HG03520 (cell line): ENCODE measurements around the gene DARS1.
"Not testable (repeated sequence)": the region's sequence is repeated elsewhere in the genome, so short reads cannot be mapped to it uniquely, and the experiment has no call there.

Source experiments
- ATAC-seq: cut with Tn5 transposase; IDR thresholded peaks from one replicate; pipeline ENCODE4 v1.9.1; 2021; ENCODE audit warnings: mild to moderate bottlenecking, moderate library complexity; ENCODE audit not compliant: unreplicated experiment

Gene DARS1

DNA sequence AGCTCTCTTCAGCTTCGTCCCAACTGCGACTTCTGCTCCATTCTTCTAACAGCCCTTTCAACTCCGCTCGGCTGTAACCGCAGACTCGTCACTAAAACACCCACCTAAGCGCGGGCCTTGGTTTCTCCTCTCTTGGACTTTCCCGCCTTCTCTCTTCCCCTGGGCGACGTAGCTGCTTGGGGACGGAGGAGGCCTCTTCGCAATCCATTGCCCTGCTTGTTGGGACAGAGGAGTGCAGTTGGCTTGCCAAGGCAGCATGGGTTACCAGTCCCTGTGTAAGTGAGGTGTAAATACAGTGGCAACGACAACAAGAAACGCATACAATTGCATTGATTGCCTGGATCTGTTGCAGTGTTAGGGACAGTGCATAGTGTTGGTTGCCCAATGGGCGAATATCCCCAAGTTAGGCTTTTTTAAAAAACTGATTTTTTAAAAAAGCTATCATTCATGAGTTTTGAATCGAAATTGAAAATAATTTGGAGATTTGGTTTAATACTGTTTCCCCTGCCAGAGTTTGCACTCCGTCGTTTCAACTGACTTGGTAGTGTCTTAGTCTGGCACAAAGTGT is 484 bp upstream of the DARS1 start:
- ATAC-seq: peak; percentile 23

- peak; percentile 41 for ATAC-seq
Observed at GRCh38 chr2:135984199-135985017, 1.0 kb downstream of the DARS1 start.

- ATAC-seq: no peak
Observed at GRCh38 chr2:135980434-135981079, 4.9 kb downstream of the DARS1 start.

DNA sequence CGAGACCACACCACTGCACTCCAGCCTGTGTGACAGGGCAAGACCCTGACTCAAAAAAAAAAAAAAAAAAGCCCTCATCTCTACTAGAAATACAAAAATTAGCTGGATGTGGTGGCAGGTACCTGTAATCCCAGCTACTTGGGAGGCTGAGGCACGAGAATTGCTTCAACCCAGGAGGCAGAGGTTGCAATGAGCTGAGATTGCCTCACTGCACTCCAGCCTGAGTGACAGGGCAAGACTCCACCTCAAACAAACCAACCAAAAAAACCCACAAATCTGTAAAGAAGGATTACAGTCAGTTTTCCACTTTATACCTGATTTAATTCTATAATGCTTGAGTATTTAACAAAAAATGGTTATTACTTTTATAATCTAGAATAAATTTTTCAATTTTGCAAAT is 9.7 kb downstream of the DARS1 start:
- ATAC-seq: no peak

- ATAC-seq: no peak
Observed at GRCh38 chr2:135974036-135974435, 11.4 kb downstream of the DARS1 start.

- ATAC-seq: no peak
Observed at GRCh38 chr2:135969655-135970387, 15.6 kb downstream of the DARS1 start.

DNA sequence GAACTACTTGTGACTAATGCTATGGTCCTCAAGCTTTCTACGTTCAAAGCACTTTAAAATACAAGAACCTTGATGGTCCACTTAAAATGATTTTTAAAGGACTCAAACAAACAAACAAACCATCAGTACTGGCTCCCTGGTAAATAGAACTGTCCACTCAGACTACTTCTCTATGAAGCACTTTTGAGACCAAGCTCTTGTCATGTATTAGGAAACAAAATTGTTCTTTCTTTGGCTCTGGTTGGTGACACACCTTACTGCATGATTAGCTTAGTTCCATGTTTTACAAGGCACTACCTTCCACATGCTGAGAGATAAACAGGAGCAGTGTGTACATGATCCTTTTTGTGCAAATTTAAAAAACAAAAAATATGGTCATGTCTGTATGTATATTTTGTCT is 19.7 kb downstream of the DARS1 start:
- ATAC-seq: no peak

GRCh38 chr2:135964404-135964803 is 21.0 kb downstream of the DARS1 start:
- ATAC-seq: not testable (repeated sequence)

GRCh38 chr2:135963841-135964240 is 21.6 kb downstream of the DARS1 start:
- no peak for ATAC-seq

DNA sequence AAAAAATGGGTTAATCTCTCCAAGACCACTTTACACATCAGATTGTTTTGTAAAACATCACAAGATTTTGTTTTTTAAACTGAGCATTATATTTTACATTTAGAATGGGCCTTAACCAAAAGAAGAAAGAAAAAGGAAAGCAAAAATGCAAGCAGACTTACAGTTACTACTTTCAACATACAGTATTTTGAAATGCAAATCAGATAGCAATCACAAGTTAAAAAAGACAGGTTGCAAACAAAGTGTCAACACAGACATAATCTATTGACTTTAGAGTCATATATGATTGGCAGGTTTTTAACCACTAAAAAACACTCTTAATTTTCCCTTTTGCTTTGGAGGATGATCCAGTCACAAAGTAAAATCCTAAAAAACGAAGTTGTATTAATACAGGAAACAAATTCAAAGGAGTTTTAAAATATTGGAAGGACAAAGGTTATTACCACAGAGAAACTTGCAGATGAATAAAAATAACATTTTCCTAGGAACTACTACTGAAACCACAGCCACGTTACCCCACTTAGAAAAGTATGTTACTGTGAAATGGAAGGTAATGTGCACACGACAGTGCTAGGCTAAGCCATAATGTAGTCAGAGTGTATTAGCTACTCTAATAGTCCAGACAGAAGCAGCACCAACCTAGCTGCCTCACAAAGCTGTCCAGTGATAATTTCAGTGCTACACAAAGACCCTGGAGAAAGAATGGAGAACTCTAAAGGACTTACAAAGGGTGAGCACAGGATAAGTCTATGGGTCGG is 22.9 kb downstream of the DARS1 start:
- no peak for ATAC-seq

DNA sequence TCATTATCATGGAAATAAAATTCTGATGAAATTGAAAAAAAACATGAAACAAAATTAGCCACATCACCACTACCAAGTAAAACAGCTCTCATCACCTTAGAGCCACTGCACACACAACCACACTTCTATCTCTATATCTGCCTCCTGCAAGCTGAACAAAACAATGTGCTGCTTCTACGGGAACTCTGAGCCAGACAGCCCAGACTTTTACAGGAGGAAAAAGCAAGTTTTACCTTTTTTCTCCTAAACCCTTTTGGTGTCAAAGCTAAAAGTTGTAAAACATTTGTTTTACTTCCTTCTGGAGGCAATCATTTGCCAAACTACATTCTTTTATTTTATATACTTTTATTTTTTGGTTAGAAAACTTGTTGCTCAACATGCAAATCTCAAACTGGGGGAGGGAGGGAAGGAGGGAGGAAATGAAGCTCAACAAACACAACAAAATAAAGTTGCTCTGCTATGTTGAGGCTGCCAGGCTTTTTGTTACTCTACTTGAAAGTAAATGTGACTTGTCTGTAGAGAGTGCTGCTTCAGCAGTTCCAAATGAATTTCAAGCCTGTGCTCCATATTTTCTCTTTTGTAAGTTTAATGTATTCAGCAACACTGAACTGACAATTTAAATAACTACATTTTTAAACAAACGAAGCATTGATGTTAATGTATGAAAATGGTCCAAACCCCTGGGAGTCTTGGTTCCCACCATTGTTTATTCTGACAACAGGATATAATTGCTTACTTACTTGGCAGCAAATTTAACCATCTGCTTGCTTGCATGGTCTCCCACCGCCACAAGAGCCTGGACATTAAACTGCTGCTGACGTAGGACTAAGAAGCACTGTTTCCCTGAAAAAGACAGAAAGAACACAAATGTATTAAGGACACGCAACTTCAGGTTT is 24.5 kb downstream of the DARS1 start:
- ATAC-seq: no peak

- ATAC-seq: no peak
Observed at GRCh38 chr2:135960150-135960549, 25.3 kb downstream of the DARS1 start.

DNA sequence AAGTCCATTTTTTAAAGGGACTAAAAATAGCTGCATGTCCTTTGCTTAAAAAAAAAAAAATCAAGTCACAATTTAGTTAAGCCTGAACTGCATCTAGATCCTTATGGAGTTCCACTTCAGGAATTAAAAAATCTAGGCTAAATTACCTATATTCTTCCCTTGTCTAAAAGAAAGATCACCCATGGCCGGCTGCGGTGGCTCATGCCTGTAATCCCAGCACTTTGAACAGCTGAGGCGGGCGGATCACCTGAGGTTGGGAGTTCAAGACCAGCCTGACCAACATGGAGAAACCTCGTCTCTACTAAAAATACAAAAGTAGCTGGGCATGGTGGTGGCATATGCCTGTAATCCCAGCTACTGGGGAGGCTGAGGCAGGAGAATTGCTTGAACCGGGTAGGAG is 26.5 kb downstream of the DARS1 start:
- ATAC-seq: not testable (repeated sequence)

GRCh38 chr2:135954020-135954601 is 31.3 kb downstream of the DARS1 start:
- no peak for ATAC-seq

DNA sequence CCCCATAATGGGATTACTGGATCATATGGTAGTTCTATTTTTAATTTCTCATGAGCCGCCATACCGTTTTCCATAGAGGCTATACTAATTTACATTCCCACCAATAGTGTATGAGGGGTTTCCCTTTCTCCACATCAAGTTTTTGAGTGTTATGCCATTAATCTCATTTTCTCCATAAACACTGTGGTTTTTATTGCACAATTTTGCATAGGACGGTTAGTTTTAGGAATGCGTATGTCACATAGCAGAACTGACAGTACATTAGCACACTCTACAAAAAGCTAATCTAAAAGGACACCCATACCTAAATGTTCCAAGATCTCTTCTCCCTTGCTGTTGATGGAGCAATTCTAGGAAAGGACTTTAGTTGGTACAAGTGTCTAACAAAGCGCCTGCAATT is 32.5 kb downstream of the DARS1 start:
- no peak for ATAC-seq

GRCh38 chr2:135951041-135951583 is 34.3 kb downstream of the DARS1 start:
- no peak for ATAC-seq

DNA sequence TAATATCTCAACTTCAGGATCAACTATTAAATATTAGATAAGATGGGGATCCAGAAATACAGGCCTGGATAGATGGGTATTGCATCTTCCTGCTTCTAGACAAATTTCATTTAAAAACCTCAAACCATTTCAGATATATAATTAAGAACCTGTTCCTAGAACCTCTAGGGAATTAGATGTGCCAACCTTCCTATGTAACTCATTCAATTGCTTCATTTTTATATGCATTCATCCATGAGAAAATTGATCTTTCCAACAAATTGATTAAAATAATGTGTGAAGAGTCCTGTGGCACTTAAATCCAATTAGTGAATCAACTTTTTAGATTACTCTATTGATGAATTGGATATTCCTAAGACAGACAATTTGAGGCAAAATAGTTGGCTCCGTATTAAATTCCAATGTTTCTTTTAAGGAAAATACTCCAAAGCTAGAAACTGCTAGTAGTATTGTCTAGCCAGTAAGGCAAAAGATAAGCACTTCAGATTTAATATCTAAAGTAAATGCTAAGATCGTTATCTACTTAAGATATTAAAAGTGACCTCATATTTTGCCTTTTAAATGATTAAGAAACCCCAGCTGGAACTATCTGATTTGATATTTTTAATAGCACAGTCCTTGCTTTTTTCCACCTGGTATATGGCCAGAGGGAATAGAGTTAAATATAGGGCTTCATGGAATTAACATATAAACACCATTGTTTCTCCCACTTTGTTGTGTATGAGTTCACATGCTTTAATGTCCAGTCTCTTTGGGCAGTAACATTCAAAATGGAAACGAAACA is 35.8 kb downstream of the DARS1 start:
- ATAC-seq: no peak

DNA sequence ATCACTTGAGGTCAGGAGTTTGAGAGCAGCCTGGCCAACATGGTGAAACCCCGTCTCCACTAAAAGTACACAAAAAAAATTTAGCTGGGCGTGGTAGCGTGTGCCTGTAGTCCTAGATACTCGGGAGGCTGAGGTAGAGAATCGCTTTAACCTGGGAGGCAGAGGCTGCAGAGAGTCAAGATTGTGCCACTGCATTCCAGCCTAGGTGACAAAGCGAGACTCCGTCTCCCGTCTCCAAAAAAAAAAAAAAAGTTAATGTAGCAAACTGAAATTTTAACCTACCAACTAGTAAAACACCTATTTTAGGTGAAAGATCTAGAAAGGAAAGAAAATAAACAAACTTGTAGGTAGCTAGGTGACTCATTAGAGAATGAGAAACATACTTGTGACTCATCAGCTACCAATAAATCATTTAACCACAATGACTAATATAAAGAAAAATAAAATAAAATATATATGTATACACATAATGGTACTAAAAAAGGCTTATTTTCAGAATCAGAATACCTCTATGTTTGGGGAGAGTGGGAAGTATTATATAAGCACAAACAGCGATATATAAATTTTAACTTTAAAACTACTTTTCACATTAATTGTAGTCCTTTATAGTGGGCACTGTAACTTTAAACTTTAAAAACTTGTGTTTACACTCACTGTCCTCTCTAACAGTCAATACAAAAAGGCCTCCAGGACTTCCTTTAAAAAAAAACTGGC is 36.6 kb downstream of the DARS1 start:
- peak; percentile 80 for ATAC-seq
